ENCODE results near the gene IL22RA1. TPM values are rescaled to one million over a fixed set of nuclear protein-coding genes. Genes with fewer than 3 reads are reported as not detected.
A peak's percentile ranks its signal among the peaks of the same experiment; 100 is the strongest.

The IL22RA1 gene
- total RNA-seq, result not detected in 2 replicates

DNA sequence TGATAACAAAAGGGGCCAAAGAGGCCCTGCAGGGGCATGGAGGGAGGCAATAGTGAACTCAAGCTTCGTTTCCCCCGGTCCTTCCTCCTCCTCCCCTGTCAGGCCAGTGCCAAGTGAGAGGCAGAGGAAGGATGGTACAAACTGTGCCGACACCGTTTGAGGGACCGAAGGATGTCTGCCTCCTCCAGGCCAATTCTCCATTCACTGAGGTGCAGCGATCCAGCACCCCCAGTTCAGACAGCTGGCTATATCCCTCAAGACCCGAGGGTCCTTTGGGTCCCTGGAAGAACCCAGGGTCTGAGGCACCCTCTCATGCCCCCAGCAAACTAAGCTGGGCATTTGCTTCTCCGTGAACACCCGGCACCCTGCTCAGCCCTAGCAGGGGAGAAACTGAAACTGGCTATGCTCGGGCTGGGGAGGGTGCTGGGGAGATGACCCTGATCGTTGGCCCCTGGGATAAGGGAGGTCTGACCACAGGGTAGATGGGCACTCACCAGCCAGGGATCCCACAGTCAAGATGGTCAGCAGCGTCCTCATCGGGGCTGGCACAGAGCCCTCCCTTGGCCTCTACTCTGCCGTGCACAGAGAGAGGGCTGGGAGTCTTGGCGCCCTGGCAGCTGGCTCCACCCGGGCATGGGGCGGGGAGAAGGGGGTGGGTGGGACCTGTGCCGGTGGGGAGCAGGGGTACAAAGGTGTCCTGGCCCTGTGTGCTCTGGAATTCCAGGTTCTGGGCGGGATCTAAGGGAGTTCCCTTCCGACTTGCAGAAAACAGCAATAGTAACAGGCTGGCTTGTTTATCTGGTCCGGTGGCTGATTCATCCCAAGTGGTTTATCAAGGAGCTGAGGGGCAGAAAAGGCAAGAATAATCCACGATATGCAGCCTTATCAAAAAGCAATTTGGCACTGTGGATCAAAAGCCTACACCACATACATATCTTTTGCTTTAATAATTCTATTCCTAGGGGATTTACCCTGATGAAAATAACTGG, at the start of gene IL22RA1:
TSS of gene IL22RA1 (minus strand) at position 595 of the 989 bp plus-strand sequence. CDS start at position 537, 58 bp downstream.
- DNase-seq (ENCODE audit: low read depth), result no peak
- peak within 1 kb of the TSS; percentile 57 for H3K4me3 ChIP-seq (ENCODE audit: low read depth, low read length)
- no peak for TF ChIP-seq CTCF (IDR thresholded peaks at IDR 0.05; ENCODE audit: insufficient read depth, low read depth, low read length)

- TF ChIP-seq CTCF (IDR thresholded peaks at IDR 0.05; ENCODE audit: insufficient read depth, low read depth, low read length), result no peak
- peak; percentile 60 for DNase-seq (ENCODE audit: low read depth)
- H3K4me3 ChIP-seq (ENCODE audit: low read depth, low read length), result no peak overlapping the region
These were observed 48.9 kb upstream of the IL22RA1 start for GRCh38 chr1:24191860-24192259.

GRCh38 chr1:24190983-24191461, 48.1 kb upstream of the IL22RA1 start:
- no peak for DNase-seq (ENCODE audit: low read depth)
- no peak overlapping the region for H3K4me3 ChIP-seq (ENCODE audit: low read depth, low read length)
- TF ChIP-seq CTCF (IDR thresholded peaks at IDR 0.05; ENCODE audit: insufficient read depth, low read depth, low read length), result no peak

DNA sequence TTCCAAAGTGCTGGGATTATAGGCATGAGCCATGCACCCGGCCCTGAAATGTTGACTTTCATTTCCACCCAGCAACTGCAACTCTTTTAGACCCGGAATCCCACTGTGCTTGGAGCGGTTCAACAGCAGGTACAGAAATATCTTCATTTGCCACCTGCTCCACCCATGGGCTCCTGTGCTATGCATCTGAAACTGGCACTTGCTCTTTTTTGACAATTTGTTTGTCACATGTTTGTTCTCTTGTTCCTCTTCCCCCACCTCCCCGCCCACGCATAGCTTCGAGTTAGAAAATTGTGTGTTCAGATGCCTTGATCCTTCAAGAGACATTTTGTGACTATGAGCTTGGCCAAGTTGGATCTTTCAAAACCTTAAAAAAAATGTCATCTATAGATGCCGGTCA, 46.6 kb upstream of the IL22RA1 start:
- TF ChIP-seq CTCF (IDR thresholded peaks at IDR 0.05; ENCODE audit: insufficient read depth, low read depth, low read length), result no peak
- no peak for DNase-seq (ENCODE audit: low read depth)
- H3K4me3 ChIP-seq (ENCODE audit: low read depth, low read length), result no peak overlapping the region

GRCh38 chr1:24186993-24187790, 44.3 kb upstream of the IL22RA1 start, which contains the start of gene IFNLR1:
TSS of gene IFNLR1 (minus strand) at chr1:24187289. CDS start at chr1:24187248, 41 bp downstream.
- peak within 1 kb of the TSS; percentile 48 for H3K4me3 ChIP-seq (ENCODE audit: low read depth, low read length)
- no peak for DNase-seq (ENCODE audit: low read depth)
- no peak for TF ChIP-seq CTCF (IDR thresholded peaks at IDR 0.05; ENCODE audit: insufficient read depth, low read depth, low read length)

DNA sequence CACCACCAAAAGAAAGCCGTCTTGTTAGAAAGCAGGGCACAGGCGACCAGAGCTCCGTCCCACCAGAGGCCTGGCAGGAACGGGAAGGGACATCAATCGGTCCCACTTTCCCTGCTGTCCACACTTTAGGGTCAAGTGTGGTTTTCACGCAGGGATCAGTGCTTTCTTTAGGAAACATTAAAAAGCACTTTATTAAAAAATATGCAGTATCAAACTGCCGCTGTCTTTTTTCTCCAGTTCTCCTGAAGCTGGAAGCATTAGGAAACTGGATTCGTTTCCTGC, 43.7 kb upstream of the IL22RA1 start:
- no peak for TF ChIP-seq CTCF (IDR thresholded peaks at IDR 0.05; ENCODE audit: insufficient read depth, low read depth, low read length)
- no peak for DNase-seq (ENCODE audit: low read depth)
- no peak overlapping the region for H3K4me3 ChIP-seq (ENCODE audit: low read depth, low read length)
